Peyer's patch (tissue), 4 donors: ENCODE data around the gene SSH2.

Source experiments
- CTCF ChIP-seq, 6 experiments: fragments of 450-650 bp in 4 of 6; fragments of 200-600 bp in 2 of 6; sonication (generic) in 1 of 6; IDR thresholded peaks; one replicate each; pipeline ENCODE4 v1.5.1; 2017 to 2019; ENCODE audit warnings: antibody characterized with exemption in 6 of 6, mild to moderate bottlenecking in 3 of 6, moderate library complexity in 1 of 6
- POLR2A ChIP-seq, 2 donors: fragments of 450-650 bp; IDR thresholded peaks; one replicate each; pipeline ENCODE4 v1.5.1; 2017; ENCODE audit warnings: antibody characterized with exemption in 2 of 2, mild to moderate bottlenecking in 2 of 2, moderate library complexity in 2 of 2

GRCh38 chr17:29958947-29959657, 29.1 kb upstream of the SSH2 start:
- TF ChIP-seq CTCF (IDR thresholded peaks at IDR 0.05) (no peak), POLR2A (IDR thresholded peaks at IDR 0.05) (no peak)
